Chondrocyte (in vitro differentiated cells): ENCODE data around the gene HS3ST4. TPM values are rescaled to one million over a fixed set of nuclear protein-coding genes. Genes with fewer than 3 reads are reported as not detected.
"Not testable (repeated sequence)": the region's sequence is repeated elsewhere in the genome, so short reads cannot be mapped to it uniquely, and the experiment has no call there.

Experiments used
- DNase-seq: peaks from one replicate; pipeline ENCODE4 v3.0.0; 2021; ENCODE audit warnings: mixed read lengths, low spot score
- H3K27ac Mint-ChIP-seq: one replicate; pipeline ENCODE4 v1.8.0; 2021; ENCODE audit warnings: mild to moderate bottlenecking, moderate library complexity, mixed read lengths; ENCODE audit not compliant: unreplicated experiment
- H3K27me3 Mint-ChIP-seq: 2 replicates; pipeline ENCODE4 v1.8.0; 2021; ENCODE audit warnings: low read depth, mixed read lengths
- H3K36me3 Mint-ChIP-seq: 2 replicates; pipeline ENCODE4 v1.8.0; 2021; ENCODE audit warnings: low read depth, mixed read lengths
- H3K4me1 Mint-ChIP-seq: 2 replicates; pipeline ENCODE4 v1.8.0; 2021; ENCODE audit warnings: low read depth, mild to moderate bottlenecking, mixed read lengths
- H3K4me3 Mint-ChIP-seq: one replicate; pipeline ENCODE4 v1.8.0; 2021; ENCODE audit warnings: mild to moderate bottlenecking, moderate library complexity, mixed read lengths; ENCODE audit not compliant: unreplicated experiment
- H3K9me3 Mint-ChIP-seq: 2 replicates; pipeline ENCODE4 v1.8.0; 2021; ENCODE audit warnings: low read depth, mixed read lengths
- CTCF ChIP-seq: fragments of 200-600 bp; sonication (generic); IDR thresholded peaks from 2 replicates; pipeline ENCODE4 v1.5.0; 2021; ENCODE audit warnings: antibody characterized with exemption, mild to moderate bottlenecking, moderate library complexity
- total RNA-seq: library from RNA; stranded (reverse); gene quantifications from 3 replicates; pipeline ENCODE4 v1.2.1, GENCODE V29; 2021

The HS3ST4 gene
- total RNA-seq, 1 donor from 2014 or later: not detected

GRCh38 chr16:26016989-26017388 is 325.2 kb downstream of the HS3ST4 start:
- no peaks in the 10 kb centered on the region for H3K4me1 Mint-ChIP-seq
- DNase-seq: no peak
- H3K9me3 Mint-ChIP-seq: peaks cover 28% of the 10 kb centered on the region
- H3K27ac Mint-ChIP-seq: no peak overlapping the region
- TF ChIP-seq CTCF: no peak
- H3K36me3 Mint-ChIP-seq: no peaks in the 10 kb centered on the region
- H3K27me3 Mint-ChIP-seq: no peaks in the 10 kb centered on the region
- no peak overlapping the region for H3K4me3 Mint-ChIP-seq

GRCh38 chr16:26019381-26020242 is 327.9 kb downstream of the HS3ST4 start:
- peaks cover 23% of the 10 kb centered on the region for H3K9me3 Mint-ChIP-seq
- H3K4me1 Mint-ChIP-seq: no peaks in the 10 kb centered on the region
- TF ChIP-seq CTCF: no peak

GRCh38 chr16:26026709-26027450 is 335.1 kb downstream of the HS3ST4 start:
- H3K4me1 Mint-ChIP-seq: no peaks in the 10 kb centered on the region
- no peak overlapping the region for H3K27ac Mint-ChIP-seq
- no peak overlapping the region for H3K4me3 Mint-ChIP-seq
- H3K9me3 Mint-ChIP-seq: peaks cover 24% of the 10 kb centered on the region
- no peak for DNase-seq
- no peak for TF ChIP-seq CTCF
- no peaks in the 10 kb centered on the region for H3K36me3 Mint-ChIP-seq
- H3K27me3 Mint-ChIP-seq: no peaks in the 10 kb centered on the region

More at GRCh38 chr16:26019381-26020242, 327.9 kb downstream of the HS3ST4 start:
- no peaks in the 10 kb centered on the region for H3K27me3 Mint-ChIP-seq
- no peak overlapping the region for H3K27ac Mint-ChIP-seq
- no peak overlapping the region for H3K4me3 Mint-ChIP-seq
- H3K36me3 Mint-ChIP-seq: no peaks in the 10 kb centered on the region
- no peak for DNase-seq

- no peak for TF ChIP-seq CTCF
- Mint-ChIP-seq H3K4me3 (no peak overlapping the region), H3K9me3 (peaks cover 29% of the 10 kb centered on the region), H3K27me3 (no peaks in the 10 kb centered on the region), H3K4me1 (no peaks in the 10 kb centered on the region), H3K36me3 (no peaks in the 10 kb centered on the region), H3K27ac (no peak overlapping the region)
- DNase-seq: no peak
Measured at GRCh38 chr16:26031286-26031685, 339.5 kb downstream of the HS3ST4 start.

GRCh38 chr16:26032661-26033060 is 340.9 kb downstream of the HS3ST4 start:
- H3K9me3 Mint-ChIP-seq: peaks cover 22% of the 10 kb centered on the region
- not testable (repeated sequence) for H3K36me3 Mint-ChIP-seq, H3K27ac Mint-ChIP-seq, H3K4me1 Mint-ChIP-seq, DNase-seq, H3K27me3 Mint-ChIP-seq, H3K4me3 Mint-ChIP-seq
